Activated T-helper 9 cell treated with anti-CD3 and anti-CD28 coated beads, Interleukin-2, amount 50 U/mL, for 16 hours (primary cell): ENCODE data around the gene OR51S1.
"Not testable (repeated sequence)": the region's sequence is repeated elsewhere in the genome, so short reads cannot be mapped to it uniquely, and the experiment has no call there.

Source experiments
- DNase-seq: peaks from one replicate; pipeline ENCODE4 v3.0.0-alpha.2; 2020; ENCODE audit warnings: low read depth

OR51S1 gene

DNA sequence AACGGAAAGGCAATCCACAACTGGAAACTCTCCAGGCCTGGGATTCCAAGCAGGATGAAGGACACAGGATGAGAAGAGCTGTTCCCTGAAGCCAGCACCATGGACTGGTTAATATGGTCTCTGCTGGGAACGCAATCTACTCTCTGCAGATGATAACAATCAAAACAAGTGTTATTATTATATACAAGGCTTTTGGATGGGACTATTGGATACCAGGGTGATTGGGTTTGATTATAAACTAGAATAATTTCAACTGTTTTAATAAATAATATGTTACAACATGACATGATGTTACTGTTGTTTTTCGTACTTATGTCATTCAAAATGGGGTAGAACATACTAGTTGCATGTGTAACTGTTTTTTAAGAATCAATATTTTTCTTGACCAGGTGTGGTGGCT is 44.7 kb downstream of the OR51S1 start, which contains the start of gene OR52R1:
Gene OR52R1, minus strand, starts transcription at position 101 of the 400 bp plus-strand sequence. Its CDS starts 0 bp downstream, at position 101.
- DNase-seq, result no peak

DNA sequence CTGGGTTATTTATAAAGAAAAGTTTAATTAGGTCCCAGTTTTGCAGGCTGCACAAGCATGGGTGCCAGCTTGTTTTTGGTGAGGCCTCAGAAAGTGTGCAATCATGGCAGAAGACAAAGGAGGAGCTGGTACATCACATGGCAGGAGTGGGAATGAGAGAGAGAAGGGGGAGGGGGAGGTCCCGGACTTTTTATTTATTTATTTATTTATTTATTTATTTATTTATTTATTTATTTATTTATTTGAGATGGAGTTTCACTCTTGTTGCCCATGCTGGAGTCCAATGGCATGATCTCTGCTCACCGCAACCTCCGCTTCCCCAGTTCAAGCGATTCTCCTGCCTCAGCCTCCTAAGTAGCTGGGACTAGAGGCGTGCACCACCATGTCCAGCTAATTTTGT is 47.7 kb downstream of the OR51S1 start:
- not testable (repeated sequence) for DNase-seq

DNA sequence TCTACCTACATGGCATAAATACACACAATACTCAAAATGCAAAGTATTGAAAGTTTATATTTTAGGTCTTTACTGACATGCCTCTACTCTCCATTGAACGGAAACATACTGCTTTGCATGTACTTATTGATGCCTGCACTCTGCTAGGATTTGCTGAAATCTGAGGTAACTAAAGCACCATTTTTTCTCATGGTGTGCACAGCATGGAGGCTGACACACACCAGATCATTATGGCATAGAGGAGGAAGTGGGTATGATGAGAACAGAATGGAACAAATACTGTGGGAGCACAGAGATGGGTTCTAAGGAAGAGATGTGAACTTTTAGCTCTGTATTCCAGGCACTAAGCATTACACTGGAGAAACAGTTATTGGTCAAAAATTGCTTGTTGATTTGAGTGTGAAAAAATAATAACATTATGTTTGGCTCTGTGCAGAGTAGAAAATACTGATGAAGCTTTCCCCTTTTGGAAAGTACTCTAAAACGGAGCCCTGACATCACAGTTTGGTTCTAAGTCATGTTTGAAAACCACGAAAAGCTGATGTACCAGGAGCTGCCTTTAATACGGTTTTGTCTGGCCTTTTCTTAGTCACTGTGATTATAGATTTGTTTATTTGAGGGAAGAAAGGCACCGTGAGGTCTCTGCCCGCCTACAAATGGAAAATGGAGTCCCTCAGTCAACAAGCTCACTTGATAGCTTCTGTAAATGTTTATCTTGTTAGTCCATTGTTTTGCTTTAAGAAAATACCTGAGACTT is 50.4 kb downstream of the OR51S1 start:
- no peak for DNase-seq
